Measurements from ENCODE around the gene LEFTY1. TPM values are rescaled to one million over a fixed set of nuclear protein-coding genes. Genes with fewer than 3 reads are reported as not detected.

LEFTY1 gene
- total and polyA plus RNA-seq, 2 of the 4 experiments (the other 2 are of a cell fraction) = not detected

GRCh38 chr1:225871359-225872074, 17.4 kb downstream of the LEFTY1 start:
- no peak for TF ChIP-seq RAD21 (IDR thresholded peaks at IDR 0.05; ENCODE audit: low read length)
- no peak for TF ChIP-seq MAZ (IDR thresholded peaks at IDR 0.05; ENCODE audit: borderline replicate concordance, low read depth, low read length)
- TF ChIP-seq MAFK (IDR thresholded peaks at IDR 0.05; ENCODE audit: low read depth, low read length) = no peak
- TF ChIP-seq CTCF (conservative IDR thresholded peaks at IDR 0.05; ENCODE audit: low read depth, low read length) = no peak
- TF ChIP-seq CEBPB (IDR thresholded peaks at IDR 0.05; ENCODE audit: low read depth, low read length) = no peak
- TF ChIP-seq, protein P1, sequence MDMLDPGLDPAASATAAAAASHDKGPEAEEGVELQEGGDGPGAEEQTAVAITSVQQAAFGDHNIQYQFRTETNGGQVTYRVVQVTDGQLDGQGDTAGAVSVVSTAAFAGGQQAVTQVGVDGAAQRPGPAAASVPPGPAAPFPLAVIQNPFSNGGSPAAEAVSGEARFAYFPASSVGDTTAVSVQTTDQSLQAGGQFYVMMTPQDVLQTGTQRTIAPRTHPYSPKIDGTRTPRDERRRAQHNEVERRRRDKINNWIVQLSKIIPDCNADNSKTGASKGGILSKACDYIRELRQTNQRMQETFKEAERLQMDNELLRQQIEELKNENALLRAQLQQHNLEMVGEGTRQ (IDR thresholded peaks at IDR 0.05; ENCODE audit: low read depth, low read length) = no peak
- TF ChIP-seq RFX5 (IDR thresholded peaks at IDR 0.05; ENCODE audit: low read depth, low read length) = no peak
- TF ChIP-seq MXI1 (IDR thresholded peaks at IDR 0.05; ENCODE audit: borderline replicate concordance, low read depth, low read length) = no peak
- no peak for TF ChIP-seq SMC3 (IDR thresholded peaks at IDR 0.05; ENCODE audit: low read depth, low read length)
- no peak for TF ChIP-seq FOS (IDR thresholded peaks at IDR 0.05; ENCODE audit: low read depth, low read length)
- TF ChIP-seq CHD1 (IDR thresholded peaks at IDR 0.05; ENCODE audit: low read depth, low read length) = no peak
- no peak for TF ChIP-seq NFE2L2 (IDR thresholded peaks at IDR 0.05; ENCODE audit: low read depth, low read length)
- TF ChIP-seq POLR2A (IDR thresholded peaks at IDR 0.05; ENCODE audit: low read depth, low read length) = no peak
- H3K79me1 ChIP-seq (ENCODE audit: low read depth in 1 of 2, low read length in 2 of 2) = peaks cover 0 to 28% of the 10 kb centered on the region in 2 experiments; a peak in 3 of 4 replicates
- WGBS, 2 experiments (ENCODE audit: extremely low coverage in 2 of 2, insufficient read length in 1 of 2) = no CpG with 5 or more reads among the region's 11 CpGs
- no peaks in the 10 kb centered on the region for H3K9me3 ChIP-seq (ENCODE audit: control insufficient read depth, insufficient read depth, low read length)
- H3K14ac ChIP-seq (replicated peaks; ENCODE audit: low read depth, low read length) = no peak overlapping the region
- H3K4me3 ChIP-seq (ENCODE audit: insufficient read depth, low read depth, low read length) = no peak overlapping the region
- H3K4me1 ChIP-seq (ENCODE audit: control insufficient read depth, insufficient read depth, low read length) = peaks cover 1% of the 10 kb centered on the region; the same call in 1 of the 2 replicates
- H2AK5ac ChIP-seq (ENCODE audit: low read depth, low read length) = no peak overlapping the region
- H3K18ac ChIP-seq (ENCODE audit: low read depth, low read length) = no peak overlapping the region
- no peak overlapping the region for H4K8ac ChIP-seq (ENCODE audit: low read depth in 2 of 2, low read length in 2 of 2)
- H3K9me1 ChIP-seq (ENCODE audit: insufficient read depth, low read length) = peaks cover 15% of the 10 kb centered on the region
- H3K56ac ChIP-seq (ENCODE audit: extremely low read depth, insufficient read depth, low read length) = no peak overlapping the region
- CTCF ChIA-PET = no interaction called here
- DNase-seq = no peak
- no peak overlapping the region for H2AK9ac ChIP-seq (replicated peaks; ENCODE audit: low read depth, low read length, poor library complexity)
- peaks cover 5% of the 10 kb centered on the region for H4K20me1 ChIP-seq (ENCODE audit: insufficient read depth, low read length)
- H3K9ac ChIP-seq (ENCODE audit: low read depth, low read length) = no peak overlapping the region
- dilution Hi-C loops (cut with HindIII; ENCODE audit: low sequenced_read_pairs, unreplicated experiment) (no loop called here), intact Hi-C loops (cut with micrococcal nuclease) (no loop called here), in situ Hi-C loops (cut with MboI; ENCODE audit: low sequenced_read_pairs) (no loop called here)
- H2AFZ ChIP-seq (replicated peaks; ENCODE audit: low read length, poor library complexity) = no peak overlapping the region
- H3K36me3 ChIP-seq (ENCODE audit: control insufficient read depth, insufficient read depth, low read length) = peaks cover 48% of the 10 kb centered on the region
- POLR2A ChIA-PET (ENCODE audit: unreplicated experiment) = no interaction called here
- H2BK15ac ChIP-seq (ENCODE audit: low read depth, low read length) = no peak overlapping the region
- H3K4ac ChIP-seq (ENCODE audit: low read depth, low read length) = no peak overlapping the region
- H3K27ac ChIP-seq (ENCODE audit: insufficient read depth, low read length) = no peak overlapping the region
- ATAC-seq (ENCODE audit: low read depth) = no peak
- no peak overlapping the region for H4K91ac ChIP-seq (ENCODE audit: insufficient read depth, low read depth, low read length)
- no peak overlapping the region for H2BK5ac ChIP-seq (ENCODE audit: low read depth, low read length, poor library complexity, severe bottlenecking)
- H4K5ac ChIP-seq (ENCODE audit: low read depth, low read length) = no peak overlapping the region
- no peak overlapping the region for H3K23ac ChIP-seq (ENCODE audit: low read depth, low read length)
- BruUV-seq (replicated peaks) = no TSS peak
- H3K4me2 ChIP-seq (ENCODE audit: low read depth, low read length) = no peak overlapping the region
- no peak overlapping the region for H2BK20ac ChIP-seq (ENCODE audit: low read depth, low read length)
- H2BK120ac ChIP-seq (ENCODE audit: low read depth, low read length) = no peak overlapping the region
- no peaks in the 10 kb centered on the region for H3K27me3 ChIP-seq (ENCODE audit: control insufficient read depth, insufficient read depth, low read length)
